Keratinocyte (primary cell): ENCODE measurements around the gene ERFE. TPM values are rescaled to one million over a fixed set of nuclear protein-coding genes. Genes with fewer than 3 reads are reported as not detected.

Experiments
- DNase-seq: peaks from one replicate; pipeline ENCODE4 v3.0.0-alpha.2; 2011; ENCODE audit warnings: low read depth, missing footprints, low spot score
- FAIRE-seq: peaks from 2 replicates; lab custom pipeline; 2011; peaks lifted over from hg19 to GRCh38; lab: Jason Lieb, UNC
- H2AFZ ChIP-seq: 2 replicates; pipeline ENCODE4 v1.6.0; 2012; ENCODE audit warnings: low read length, control low read depth, inconsistent platforms; ENCODE audit not compliant: control insufficient read depth
- H3K27ac ChIP-seq: 2 replicates; pipeline ENCODE4 v1.5.1; 2011; ENCODE audit warnings: low read length; ENCODE audit not compliant: control insufficient read depth, insufficient read depth
- H3K27me3 ChIP-seq: 3 replicates; pipeline ENCODE4 v1.6.0; 2011; ENCODE audit warnings: low read length; ENCODE audit not compliant: control insufficient read depth, insufficient read depth; ENCODE audit errors: extremely low read depth
- H3K36me3 ChIP-seq, 2 experiments: 2 replicates in 1 of 2; 3 replicates in 1 of 2; pipeline ENCODE4 v1.5.1; 2011; ENCODE audit warnings: low read length in 2 of 2, mild to moderate bottlenecking in 1 of 2; ENCODE audit not compliant: control insufficient read depth in 2 of 2, insufficient read depth in 2 of 2; ENCODE audit errors: extremely low read depth in 1 of 2
- H3K4me1 ChIP-seq: 3 replicates; pipeline ENCODE4 v1.5.1; 2011; ENCODE audit warnings: low read length; ENCODE audit not compliant: control insufficient read depth, insufficient read depth; ENCODE audit errors: extremely low read depth
- H3K4me2 ChIP-seq: 3 replicates; pipeline ENCODE4 v1.6.0; 2011; ENCODE audit warnings: low read depth, low read length; ENCODE audit not compliant: control insufficient read depth, insufficient read depth; ENCODE audit errors: extremely low read depth
- H3K4me3 ChIP-seq, 3 experiments: fragments of 200-600 bp in 1 of 3; sonication (generic) in 1 of 3; 2 replicates in 2 of 3; 3 replicates in 1 of 3; pipeline ENCODE4 v1.5.1; 2011 to 2016; ENCODE audit warnings: low read length in 3 of 3, mild to moderate bottlenecking in 3 of 3, control low read depth in 2 of 3, inconsistent platforms in 1 of 3, low read depth in 1 of 3, mixed read lengths in 1 of 3, mixed run types in 1 of 3, moderate library complexity in 1 of 3; ENCODE audit not compliant: control insufficient read depth in 2 of 3, insufficient read depth in 2 of 3; ENCODE audit errors: extremely low read depth in 1 of 3
- H3K79me2 ChIP-seq: 2 replicates; pipeline ENCODE4 v1.6.0; 2012; ENCODE audit warnings: low read length; ENCODE audit not compliant: control insufficient read depth, insufficient read depth
- H3K9ac ChIP-seq: 3 replicates; pipeline ENCODE4 v1.6.0; 2011; ENCODE audit warnings: low read length; ENCODE audit not compliant: control insufficient read depth, insufficient read depth; ENCODE audit errors: extremely low read depth
- H3K9me1 ChIP-seq: 3 replicates; pipeline ENCODE4 v1.6.0; 2011; ENCODE audit warnings: low read length; ENCODE audit not compliant: control insufficient read depth, insufficient read depth; ENCODE audit errors: extremely low read depth
- H3K9me3 ChIP-seq: 2 replicates; pipeline ENCODE4 v1.5.1; 2012; ENCODE audit warnings: low read depth, low read length; ENCODE audit not compliant: control insufficient read depth
- H4K20me1 ChIP-seq: 3 replicates; pipeline ENCODE4 v1.6.0; 2011; ENCODE audit warnings: low read length; ENCODE audit not compliant: control insufficient read depth, insufficient read depth; ENCODE audit errors: extremely low read depth
- CTCF ChIP-seq, 3 experiments: IDR thresholded peaks in 1 of 3; conservative IDR thresholded peaks in 1 of 3; optimal IDR thresholded peaks in 1 of 3; 2 replicates in 2 of 3; 3 replicates in 1 of 3; pipeline versions ENCODE3 to v1.5.1; 2011; ENCODE audit warnings: low read length in 3 of 3, mild to moderate bottlenecking in 3 of 3, moderate library complexity in 2 of 3, control low read depth in 1 of 3, inconsistent platforms in 1 of 3; ENCODE audit not compliant: insufficient read depth in 2 of 3; ENCODE audit errors: extremely low read depth in 1 of 3
- EZH2 ChIP-seq: IDR thresholded peaks from one replicate; pipeline ENCODE4 v1.6.1; 2012; ENCODE audit warnings: inconsistent platforms, mild to moderate bottlenecking, low read length, moderate library complexity
- dilution Hi-C: fragments of 300-500 bp; cut with MboI; formaldehyde crosslinking; loops from one replicate; pipeline ENCODE4 v1.7.0; 2020; ENCODE audit warnings: low sequenced_read_pairs; ENCODE audit not compliant: extremely low pct_ligation_motif_present
- polyA plus RNA-seq, 5 experiments: library from polyadenylated mRNA; depleted of rRNA in 3 of 5; stranded (reverse) in 3 of 5; stranded (forward) in 1 of 5; unstranded in 1 of 5; fragments of >200 nt; gene quantifications; 1 replicate in 1 of 5; 2 replicates in 3 of 5; 3 replicates in 1 of 5; pipeline versions ENCODE4 v1.2.1 to v1.2.3, GENCODE V29; 2011 to 2012; ENCODE audit warnings: missing spikeins in 2 of 5, low read depth in 1 of 5, low replicate concordance in 1 of 5

ERFE gene
- polyA plus RNA-seq, 1 donor (not counting 4 experiments of a cell fraction or from before 2014, with no cell fraction given): 0.14 TPM

DNA sequence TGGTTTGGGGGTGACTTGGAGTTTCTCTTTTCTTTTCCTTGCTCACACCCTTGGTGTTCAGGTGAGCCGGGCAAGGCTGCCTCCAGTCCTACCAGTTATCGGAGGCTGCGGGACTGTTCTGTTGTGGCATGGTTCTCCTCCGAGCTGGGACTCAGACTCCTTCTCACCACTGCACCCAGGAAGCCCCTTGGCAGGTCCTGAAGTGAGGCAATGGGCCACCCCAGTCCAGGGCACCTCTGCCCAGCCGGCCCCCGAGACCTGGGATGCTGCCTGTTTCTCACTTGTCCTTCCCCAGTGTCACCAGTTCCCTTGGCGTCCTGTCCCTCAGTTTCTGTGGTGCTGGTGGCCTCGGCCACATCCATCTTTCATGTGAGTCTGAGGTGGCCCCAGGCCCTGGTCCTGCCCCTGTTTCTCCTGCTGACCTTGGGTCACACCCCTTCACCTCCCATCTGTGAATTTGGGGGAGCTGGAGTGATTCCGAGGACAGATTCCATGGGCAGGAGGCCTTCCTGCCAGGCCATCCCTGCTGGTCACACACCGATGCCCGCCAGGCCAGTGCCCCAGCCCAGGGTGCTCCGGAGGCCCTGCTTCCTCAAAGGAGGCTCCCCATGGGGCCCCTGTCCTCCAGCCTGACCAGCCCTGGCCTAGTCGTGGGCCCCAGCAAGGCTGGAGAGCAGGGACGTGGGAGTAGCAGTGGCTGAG is 26.9 kb upstream of the ERFE start:
- Histone ChIP-seq H3K9ac (no peak overlapping the region), H3K27ac (no peak overlapping the region), H3K36me3 (no peaks in the 10 kb centered on the region), H2AFZ (no peak overlapping the region), H3K79me2 (no peaks in the 10 kb centered on the region), H3K4me2 (no peak overlapping the region), H3K9me1 (no peaks in the 10 kb centered on the region), H3K9me3 (no peaks in the 10 kb centered on the region), H3K4me1 (no peaks in the 10 kb centered on the region), H3K4me3 (no peak overlapping the region), H3K27me3 (peaks cover 5% of the 10 kb centered on the region), H4K20me1 (no peaks in the 10 kb centered on the region)
- TF ChIP-seq EZH2 (no peak), CTCF (optimal IDR thresholded peaks at IDR 0.05 in 1 of 3, IDR thresholded peaks at IDR 0.05 in 1 of 3, conservative IDR thresholded peaks at IDR 0.05 in 1 of 3; ENCODE audit: extremely low read depth in 1 of 3, insufficient read depth in 2 of 3, low read length in 3 of 3) (no peak)
- dilution Hi-C loops: no loop called here
- FAIRE-seq (no peak), DNase-seq (no peak)

- FAIRE-seq (no peak), DNase-seq (no peak)
- no peak overlapping the region for H2AFZ ChIP-seq
- no peaks in the 10 kb centered on the region for H3K9me1 ChIP-seq
- no peaks in the 10 kb centered on the region for H3K4me1 ChIP-seq
- H3K9ac ChIP-seq: no peak overlapping the region
- H3K27ac ChIP-seq: no peak overlapping the region
- H3K4me2 ChIP-seq: no peak overlapping the region
- H3K27me3 ChIP-seq: peaks cover 5% of the 10 kb centered on the region
- no peaks in the 10 kb centered on the region for H3K79me2 ChIP-seq
- dilution Hi-C loops: no loop called here
- no peak for TF ChIP-seq EZH2
- TF ChIP-seq CTCF (optimal IDR thresholded peaks at IDR 0.05 in 1 of 3, IDR thresholded peaks at IDR 0.05 in 1 of 3, conservative IDR thresholded peaks at IDR 0.05 in 1 of 3; ENCODE audit: extremely low read depth in 1 of 3, insufficient read depth in 2 of 3, low read length in 3 of 3): no peak
- no peaks in the 10 kb centered on the region for H4K20me1 ChIP-seq
- H3K36me3 ChIP-seq: no peaks in the 10 kb centered on the region
- no peaks in the 10 kb centered on the region for H3K9me3 ChIP-seq
- H3K4me3 ChIP-seq: no peak overlapping the region
Observed at GRCh38 chr2:238132463-238133450, 26.0 kb upstream of the ERFE start.
